Measurements from ENCODE around the gene HSPB2. TPM values are rescaled to one million over a fixed set of nuclear protein-coding genes. Genes with fewer than 3 reads are reported as not detected.

HSPB2 gene
- total and polyA plus RNA-seq, 2 donors (not counting 1 experiment from before 2014, with no cell fraction given) = not detected

DNA sequence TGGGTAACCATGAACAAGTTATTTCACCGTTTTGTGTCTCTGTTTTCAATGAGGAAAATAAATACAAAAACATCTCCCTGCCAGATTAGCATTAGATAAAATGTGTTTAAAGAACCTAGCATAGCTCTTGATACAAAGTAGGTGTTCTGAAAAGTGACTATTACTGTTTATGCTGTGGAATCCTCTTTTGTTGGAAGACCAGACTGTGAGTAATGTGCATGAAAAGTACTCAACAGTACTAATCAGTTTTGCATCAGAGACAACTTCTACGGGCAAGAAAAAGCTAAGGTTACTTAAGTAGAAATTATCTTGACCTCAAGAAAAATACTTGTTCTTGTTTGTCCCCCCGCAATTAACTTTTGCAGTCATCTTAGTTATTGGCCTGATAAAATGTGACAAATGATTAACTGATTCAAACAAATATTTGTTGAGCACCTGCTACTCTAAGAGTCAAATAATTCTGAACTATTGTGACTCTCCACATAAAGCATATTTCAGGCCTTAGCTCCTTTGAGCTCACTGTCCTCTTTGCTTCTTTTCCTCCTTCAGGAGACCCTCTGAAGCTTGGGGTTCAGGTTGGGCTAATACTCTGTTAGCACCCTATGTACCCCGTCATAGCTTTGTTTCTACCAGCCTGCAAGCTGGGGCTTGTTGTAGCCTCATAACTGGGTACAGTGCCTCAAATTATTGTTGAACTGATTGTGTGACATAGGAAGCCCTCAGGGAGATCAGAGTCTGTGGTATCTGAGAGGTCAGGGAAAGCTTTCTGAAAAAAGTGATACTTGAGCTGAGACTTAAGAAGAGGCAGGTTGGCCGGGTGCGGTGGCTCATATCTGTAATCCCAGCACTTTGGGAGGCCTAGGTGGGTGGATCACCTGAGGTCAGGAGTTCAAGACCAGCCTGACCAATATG, 49.1 kb downstream of the HSPB2 start:
- H3K36me3 ChIP-seq (replicated peaks in 1 of 2; ENCODE audit: control extremely low read depth in 1 of 2, control insufficient read depth in 1 of 2, extremely low read depth in 1 of 2, insufficient read depth in 2 of 2, low read length in 1 of 2) = no peaks in the 10 kb centered on the region
- H3K4me3 ChIP-seq (ENCODE audit: control extremely low read depth in 1 of 5, extremely low read depth in 1 of 5, insufficient read depth in 1 of 5, low read depth in 2 of 5, low read length in 4 of 5) = no peak overlapping the region
- no peak for TF ChIP-seq EZH2 (IDR thresholded peaks at IDR 0.05; ENCODE audit: borderline replicate concordance, insufficient read depth, low read depth, low read length, poor library complexity, severe bottlenecking)
- TF ChIP-seq, protein P1, sequence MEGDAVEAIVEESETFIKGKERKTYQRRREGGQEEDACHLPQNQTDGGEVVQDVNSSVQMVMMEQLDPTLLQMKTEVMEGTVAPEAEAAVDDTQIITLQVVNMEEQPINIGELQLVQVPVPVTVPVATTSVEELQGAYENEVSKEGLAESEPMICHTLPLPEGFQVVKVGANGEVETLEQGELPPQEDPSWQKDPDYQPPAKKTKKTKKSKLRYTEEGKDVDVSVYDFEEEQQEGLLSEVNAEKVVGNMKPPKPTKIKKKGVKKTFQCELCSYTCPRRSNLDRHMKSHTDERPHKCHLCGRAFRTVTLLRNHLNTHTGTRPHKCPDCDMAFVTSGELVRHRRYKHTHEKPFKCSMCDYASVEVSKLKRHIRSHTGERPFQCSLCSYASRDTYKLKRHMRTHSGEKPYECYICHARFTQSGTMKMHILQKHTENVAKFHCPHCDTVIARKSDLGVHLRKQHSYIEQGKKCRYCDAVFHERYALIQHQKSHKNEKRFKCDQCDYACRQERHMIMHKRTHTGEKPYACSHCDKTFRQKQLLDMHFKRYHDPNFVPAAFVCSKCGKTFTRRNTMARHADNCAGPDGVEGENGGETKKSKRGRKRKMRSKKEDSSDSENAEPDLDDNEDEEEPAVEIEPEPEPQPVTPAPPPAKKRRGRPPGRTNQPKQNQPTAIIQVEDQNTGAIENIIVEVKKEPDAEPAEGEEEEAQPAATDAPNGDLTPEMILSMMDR (IDR thresholded peaks at IDR 0.05) = no peak
- H3K9me3 Mint-ChIP-seq (ENCODE audit: insufficient read depth) = no peaks in the 10 kb centered on the region
- ATAC-seq (ENCODE audit: low read depth) (no peak), DNase-seq (no peak)
- no peak overlapping the region for H2AFZ ChIP-seq (ENCODE audit: insufficient read depth, low read depth, low read length, poor library complexity, severe bottlenecking)
- no peaks in the 10 kb centered on the region for H4K20me1 ChIP-seq (ENCODE audit: control insufficient read depth, insufficient read depth, low read length, poor library complexity, severe bottlenecking)
- no peaks in the 10 kb centered on the region for H3K27me3 ChIP-seq (replicated peaks in 1 of 4; ENCODE audit: control extremely low read depth in 1 of 4, control insufficient read depth in 3 of 4, insufficient read depth in 4 of 4, low read length in 3 of 4)
- no peak overlapping the region for H3K4me3 Mint-ChIP-seq
- peaks cover 4% of the 10 kb centered on the region for H3K27me3 Mint-ChIP-seq
- no peaks in the 10 kb centered on the region for H3K4me1 ChIP-seq (ENCODE audit: control insufficient read depth in 2 of 2, insufficient read depth in 2 of 2, low read length in 2 of 2)
- ChIA-PET CTCF (interaction anchor here (1.0 kb wide), 1 partner anchor 30 kb away, joined by 3 read pairs; no protein-coding TSS in a partner anchor), POLR2A (no interaction called here)
- peaks cover 0 to 6% (median 0%) of the 10 kb centered on the region in 3 donors for H3K9me3 ChIP-seq (ENCODE audit: control extremely low read depth in 1 of 3, control insufficient read depth in 2 of 3, insufficient read depth in 1 of 3, low read length in 2 of 3)
- no peak overlapping the region for H3K27ac Mint-ChIP-seq
- H3K4me2 ChIP-seq (replicated peaks; ENCODE audit: low read depth, low read length, poor library complexity, severe bottlenecking) = no peak overlapping the region
- H3K27ac ChIP-seq (ENCODE audit: low read length in 2 of 2) = no peak overlapping the region
- intact Hi-C loops (cut with micrococcal nuclease) = no loop called here
- no peak overlapping the region for H3K9ac ChIP-seq (ENCODE audit: low read length)
- H3K4me1 Mint-ChIP-seq = no peaks in the 10 kb centered on the region
- no peaks in the 10 kb centered on the region for H3K79me2 ChIP-seq (ENCODE audit: control insufficient read depth, insufficient read depth, low read length)
- 100% methylated on average over 1 of the region's 6 CpGs for WGBS (ENCODE audit: insufficient coverage)

Small RNAs within 50 kb of the gene (small RNA-seq; reads per million reads assigned to genes)
- gene C11orf52 (ENCODE audit: insufficient read length, low read depth, low replicate concordance) = not detected
- gene GNG5P3 (ENCODE audit: insufficient read length, low read depth, low replicate concordance) = not detected
- gene RNA5SP351 (ENCODE audit: insufficient read length, low read depth, low replicate concordance) = not detected
- not detected for gene RPL37AP8 (ENCODE audit: insufficient read length, low read depth, low replicate concordance)

Other genes with a start within 250 kb of the HSPB2 start
- 35.6 and 37.0 TPM in 2 replicates for gene PPP2R1B, start 146.3 kb upstream of the HSPB2 start, total RNA-seq
- gene PPP2R1B, start 146.3 kb upstream of the HSPB2 start, polyA plus RNA-seq = 8.2 and 9.7 TPM in 2 replicates
- 23.9 and 29.9 TPM in 2 replicates for gene ALG9, start 41.2 kb upstream of the HSPB2 start, total RNA-seq
- gene ALG9, start 41.2 kb upstream of the HSPB2 start, polyA plus RNA-seq = 21.2 and 22.1 TPM in 2 replicates
- 3.1 and 4.2 TPM in 2 replicates for gene FDXACB1, start 33.6 kb upstream of the HSPB2 start, total RNA-seq
- 4.0 and 5.4 TPM in 2 replicates for gene FDXACB1, start 33.6 kb upstream of the HSPB2 start, polyA plus RNA-seq
- 7.8 and 8.2 TPM in 2 replicates for gene CFAP68, start 33.2 kb upstream of the HSPB2 start, total RNA-seq
- 6.8 and 13.3 TPM in 2 replicates for gene CFAP68, start 33.2 kb upstream of the HSPB2 start, polyA plus RNA-seq
- gene CRYAB, start 964 bp upstream of the HSPB2 start, total RNA-seq = not detected in 2 replicates
- gene CRYAB, start 964 bp upstream of the HSPB2 start, polyA plus RNA-seq = not detected in 2 replicates
- gene C11orf52, start 6.2 kb downstream of the HSPB2 start, total RNA-seq = not detected in 2 replicates
- not detected in 2 replicates for gene C11orf52, start 6.2 kb downstream of the HSPB2 start, polyA plus RNA-seq
- 0.78 and 0.99 TPM in 2 replicates for gene DIXDC1, start 24.6 kb downstream of the HSPB2 start, total RNA-seq
- gene DIXDC1, start 24.6 kb downstream of the HSPB2 start, polyA plus RNA-seq = 0.03 and 0.26 TPM in 2 replicates
- gene DLAT, start 112.7 kb downstream of the HSPB2 start, total RNA-seq = 19.8 and 21.1 TPM in 2 replicates
- gene DLAT, start 112.7 kb downstream of the HSPB2 start, polyA plus RNA-seq = 6.1 and 8.9 TPM in 2 replicates
- gene PIH1D2, start 161.3 kb downstream of the HSPB2 start, total RNA-seq = 0.22 and 0.67 TPM in 2 replicates
- 0.06 TPM in 1 of 2 replicates, not detected in the other for gene PIH1D2, start 161.3 kb downstream of the HSPB2 start, polyA plus RNA-seq
- gene NKAPD1, start 161.6 kb downstream of the HSPB2 start, total RNA-seq = 22.8 and 23.4 TPM in 2 replicates
- 4.5 and 5.4 TPM in 2 replicates for gene NKAPD1, start 161.6 kb downstream of the HSPB2 start, polyA plus RNA-seq
- 22.4 and 25.5 TPM in 2 replicates for gene TIMM8B, start 174.0 kb downstream of the HSPB2 start, total RNA-seq
- 6.3 and 12.0 TPM in 2 replicates for gene TIMM8B, start 174.0 kb downstream of the HSPB2 start, polyA plus RNA-seq
- 55.0 and 57.7 TPM in 2 replicates for gene SDHD, start 174.1 kb downstream of the HSPB2 start, total RNA-seq
- gene SDHD, start 174.1 kb downstream of the HSPB2 start, polyA plus RNA-seq = 33.5 and 43.0 TPM in 2 replicates